Measurements from ENCODE around the gene FAM83B.

DNA sequence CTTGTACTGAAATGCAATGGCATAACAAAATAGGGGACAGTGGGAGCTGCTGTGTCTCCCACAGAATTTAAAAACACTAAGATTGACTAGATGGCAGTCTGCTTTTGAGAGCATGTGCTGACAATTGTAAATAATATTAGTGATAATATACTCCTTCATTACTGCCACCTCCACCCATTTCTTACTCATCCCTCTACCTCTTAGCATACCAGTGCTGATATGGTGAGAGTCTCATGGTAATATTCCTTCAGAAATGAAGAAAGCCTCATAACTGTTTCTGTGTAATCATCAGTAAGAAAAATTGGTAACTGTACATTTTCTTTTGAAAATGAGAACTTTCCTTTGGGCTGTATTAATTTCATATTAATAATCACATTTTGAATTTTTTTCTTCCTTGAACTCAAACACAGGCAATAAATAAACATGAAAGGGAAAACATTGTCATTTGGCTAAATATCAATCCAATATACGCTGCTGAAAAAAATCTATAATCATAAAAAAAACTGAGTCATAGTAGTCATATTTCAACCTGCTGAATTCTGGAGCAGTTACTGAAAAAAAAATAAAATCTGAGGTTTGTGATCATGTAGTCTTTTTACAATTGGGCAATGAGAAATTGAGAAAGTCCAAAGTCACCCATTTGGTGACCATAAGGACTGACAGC lies 34.6 kb downstream of the FAM83B start:
- TF ChIP-seq REST (IDR thresholded peaks at IDR 0.05; ENCODE audit: low read depth, low read length) (no peak), TAF1 (IDR thresholded peaks at IDR 0.05; ENCODE audit: borderline replicate concordance, low read depth, low read length) (no peak), SRF (IDR thresholded peaks at IDR 0.05; ENCODE audit: low read depth in 2 of 2, low read length in 2 of 2) (no peak), SP1 (IDR thresholded peaks at IDR 0.05; ENCODE audit: low read depth, low read length) (no peak), POLR2A (IDR thresholded peaks at IDR 0.05; ENCODE audit: low read depth, low read length) (no peak), FOXM1 (IDR thresholded peaks at IDR 0.05; ENCODE audit: low read depth, low read length) (no peak)

All from GM12878 (cell line).